CD4-positive, alpha-beta T cell treated with Interleukin-15 for 4 hours (primary cell): ENCODE results near the gene OSTF1.

Experiments
- DNase-seq: peaks from one replicate; pipeline ENCODE4 v3.0.0-alpha.2; 2020; ENCODE audit warnings: low spot score

The OSTF1 gene, protein sequence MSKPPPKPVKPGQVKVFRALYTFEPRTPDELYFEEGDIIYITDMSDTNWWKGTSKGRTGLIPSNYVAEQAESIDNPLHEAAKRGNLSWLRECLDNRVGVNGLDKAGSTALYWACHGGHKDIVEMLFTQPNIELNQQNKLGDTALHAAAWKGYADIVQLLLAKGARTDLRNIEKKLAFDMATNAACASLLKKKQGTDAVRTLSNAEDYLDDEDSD

DNA sequence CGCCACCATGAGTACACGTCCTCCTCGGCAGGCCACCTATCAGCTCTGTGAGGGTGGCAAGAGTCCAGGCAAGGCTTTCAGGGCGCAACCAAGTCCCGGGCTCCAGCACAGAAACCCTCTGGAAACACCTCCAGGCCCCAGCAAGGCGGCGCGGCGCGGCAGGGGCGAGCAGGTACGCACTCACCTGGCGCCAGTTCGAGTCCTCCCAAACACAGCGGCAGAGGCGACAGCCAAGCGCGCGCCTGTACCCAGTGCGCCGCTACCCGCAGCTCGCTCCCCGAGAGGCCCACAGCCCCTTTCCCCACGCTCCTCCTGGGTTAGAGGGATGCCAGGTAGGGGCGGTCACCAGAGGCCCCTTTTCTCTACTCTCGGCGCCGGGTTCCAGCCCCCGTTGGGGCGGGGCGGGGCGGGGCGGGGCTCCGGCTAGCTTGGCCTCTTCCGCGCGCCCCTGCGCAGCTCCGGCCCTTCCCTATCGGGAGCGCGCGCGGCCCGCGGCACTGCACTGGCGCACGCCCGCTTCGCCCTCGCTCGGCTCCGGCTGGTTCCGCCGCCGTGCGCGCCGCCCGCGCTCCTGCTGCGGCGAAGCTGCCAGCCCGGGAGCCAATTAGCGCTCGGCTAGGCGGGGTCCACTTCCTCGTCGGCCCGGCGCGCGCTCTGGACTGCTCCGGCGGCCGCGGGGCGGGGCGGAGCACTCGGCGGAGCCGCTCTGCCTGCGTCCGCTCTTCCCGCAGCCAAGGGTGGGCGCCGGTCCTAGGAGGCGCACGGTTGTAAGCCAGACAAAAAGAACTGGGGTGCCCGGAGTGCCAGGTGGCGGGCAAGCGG lies at the start of gene OSTF1, which contains the start of gene NMRK1:
TSS of gene OSTF1 (plus strand) at position 691 of the 822 bp plus-strand sequence. CDS start 179 bp downstream, outside the sequence.
TSS of gene NMRK1 (minus strand) at position 332 of the 822 bp plus-strand sequence. CDS start 5,040 bp downstream, outside the sequence.
- DNase-seq = peak; percentile 94

DNA sequence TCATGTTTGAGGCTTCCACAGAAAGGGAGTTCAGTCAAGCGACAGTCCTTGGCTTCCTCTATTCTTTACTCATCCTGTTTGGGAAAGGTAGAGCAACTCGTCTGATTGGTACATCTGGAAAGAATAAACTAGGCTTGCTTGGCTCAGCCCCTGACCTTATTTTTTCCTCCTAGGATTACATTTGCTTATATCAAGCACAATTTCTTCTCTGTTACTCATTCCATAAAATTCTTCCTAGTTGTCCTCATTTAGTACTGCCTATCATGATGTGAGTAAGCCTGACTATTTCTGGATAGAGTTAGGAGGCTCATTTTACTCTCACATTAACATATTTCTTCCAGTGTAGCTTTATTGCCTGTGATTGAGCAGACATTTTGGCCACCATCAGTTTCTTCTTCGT lies 49.3 kb upstream of the OSTF1 start:
- DNase-seq = no peak

DNA sequence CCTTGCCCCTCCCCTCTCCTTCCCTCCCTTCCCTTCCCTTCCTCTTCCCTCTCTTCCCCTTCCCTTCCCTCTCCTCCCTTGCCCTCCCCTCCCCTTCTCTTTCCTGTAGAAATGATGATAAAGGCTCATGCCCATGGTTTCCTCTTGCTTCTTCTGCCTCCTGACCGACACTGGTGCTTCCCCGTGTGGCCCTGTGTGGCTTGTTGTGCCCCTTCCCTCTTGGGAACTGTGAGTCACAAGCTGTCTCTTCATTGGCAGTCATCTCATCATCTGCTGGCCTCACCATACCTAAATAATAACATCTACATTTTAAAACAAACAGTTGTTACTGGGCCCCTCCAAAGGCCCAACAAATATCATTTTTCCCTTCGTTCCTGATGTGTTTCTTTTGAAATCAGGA lies 48.5 kb upstream of the OSTF1 start:
- no peak for DNase-seq

DNA sequence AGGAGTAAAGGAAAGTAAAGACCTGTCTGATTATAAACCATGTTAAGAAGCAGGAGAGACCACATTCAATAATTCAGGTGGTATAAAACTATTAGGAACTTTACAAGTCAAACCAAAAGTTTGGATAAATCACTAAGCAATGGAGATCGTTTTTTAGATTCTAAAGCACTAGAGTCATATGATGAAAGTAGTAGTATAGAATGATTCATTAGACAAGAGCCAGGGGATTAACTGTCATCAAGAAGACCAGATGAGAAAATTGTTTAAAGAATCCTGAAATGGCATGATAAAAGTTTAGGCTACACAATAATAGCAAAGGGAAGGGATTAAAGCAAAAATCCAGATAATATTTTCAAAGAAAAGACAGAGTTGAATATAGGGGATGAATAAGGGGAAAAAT lies 47.3 kb upstream of the OSTF1 start:
- no peak for DNase-seq

DNA sequence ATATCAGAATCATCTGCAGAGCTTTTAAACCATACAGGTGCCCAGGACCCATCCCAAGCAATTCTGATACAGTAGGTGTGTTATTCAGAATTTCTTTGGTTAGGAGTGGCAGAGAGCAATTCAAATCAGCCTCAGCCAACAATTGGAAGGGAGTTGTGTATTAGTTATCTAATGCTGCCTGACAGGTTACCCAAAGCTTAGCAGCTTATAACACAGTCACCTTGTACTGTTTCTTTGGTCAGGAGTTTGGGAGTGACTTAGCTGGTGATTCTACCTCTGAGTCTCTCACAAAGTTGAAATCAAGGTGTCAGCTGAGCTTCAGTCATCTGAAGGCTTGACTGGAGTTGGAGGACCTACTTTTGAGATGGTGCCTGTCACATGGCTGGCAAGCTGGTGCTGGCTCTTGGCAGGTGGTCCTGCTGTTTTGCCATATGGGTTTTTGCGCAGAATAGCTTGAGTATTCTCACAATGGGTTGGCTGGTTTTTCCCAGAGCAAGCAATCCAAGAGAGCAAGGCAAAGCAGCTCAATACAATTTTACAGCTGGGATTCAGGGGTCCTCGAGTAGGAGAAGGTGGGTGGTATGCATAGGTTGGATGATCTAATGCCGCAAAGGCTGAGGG lies 41.5 kb upstream of the OSTF1 start:
- no peak for DNase-seq

DNA sequence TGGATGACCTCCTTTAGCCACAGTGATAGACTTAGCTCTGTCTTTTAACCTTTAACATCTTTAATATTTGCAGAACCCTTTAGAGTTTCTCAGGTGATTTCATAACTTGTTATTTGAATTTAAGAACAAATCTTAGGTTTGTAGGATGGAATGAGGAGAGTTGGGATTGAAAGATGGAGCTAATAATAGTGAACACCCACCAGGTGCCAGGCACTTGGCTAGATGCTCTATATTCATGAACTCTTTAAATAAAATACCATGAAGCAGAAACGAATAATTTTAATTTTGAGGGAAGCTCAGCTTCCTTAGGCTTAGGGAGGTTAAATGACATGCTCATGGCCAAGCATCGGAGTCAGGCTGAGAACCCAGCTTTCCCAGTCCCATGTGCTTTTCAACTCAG lies 40.8 kb upstream of the OSTF1 start:
- no peak for DNase-seq

DNA sequence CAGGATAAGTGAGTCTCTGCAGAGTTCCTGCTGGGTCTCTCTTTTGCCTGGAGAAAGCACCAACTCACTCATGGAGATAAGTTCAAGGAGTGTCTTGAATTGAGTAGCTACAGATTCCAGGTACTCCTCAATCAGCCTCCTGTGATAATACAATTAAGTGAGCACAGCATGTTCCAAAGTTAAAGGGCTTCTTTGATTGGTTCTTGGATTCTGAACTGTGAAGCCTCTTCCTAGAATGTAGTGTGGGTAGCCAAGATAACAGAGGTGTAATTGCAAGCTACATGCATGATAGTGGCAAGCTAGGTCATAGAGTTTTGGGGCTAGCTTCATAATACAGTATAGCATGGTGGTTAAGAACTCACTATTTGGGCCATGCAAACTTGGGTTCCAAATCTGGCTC lies 37.0 kb upstream of the OSTF1 start:
- no peak for DNase-seq

DNA sequence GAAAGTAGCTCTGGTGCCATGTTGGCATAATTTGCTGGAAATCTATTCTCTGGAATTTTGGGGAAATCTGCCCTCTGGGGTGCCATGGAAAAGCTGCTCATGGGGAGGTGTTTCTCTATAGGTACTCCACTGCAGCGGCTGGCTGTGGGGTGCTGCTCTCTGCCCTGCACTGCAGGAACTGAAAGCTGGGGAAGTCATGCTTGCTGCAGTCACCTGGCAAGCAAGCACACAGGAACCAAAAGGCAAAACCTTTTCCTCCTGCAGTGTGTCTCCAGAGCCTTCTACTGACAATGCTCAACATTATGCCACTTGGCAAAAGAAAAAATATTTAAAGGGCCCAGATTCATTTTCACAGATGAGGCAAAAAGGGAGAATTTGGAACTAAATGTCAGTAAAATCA lies 34.4 kb upstream of the OSTF1 start:
- no peak for DNase-seq

DNA sequence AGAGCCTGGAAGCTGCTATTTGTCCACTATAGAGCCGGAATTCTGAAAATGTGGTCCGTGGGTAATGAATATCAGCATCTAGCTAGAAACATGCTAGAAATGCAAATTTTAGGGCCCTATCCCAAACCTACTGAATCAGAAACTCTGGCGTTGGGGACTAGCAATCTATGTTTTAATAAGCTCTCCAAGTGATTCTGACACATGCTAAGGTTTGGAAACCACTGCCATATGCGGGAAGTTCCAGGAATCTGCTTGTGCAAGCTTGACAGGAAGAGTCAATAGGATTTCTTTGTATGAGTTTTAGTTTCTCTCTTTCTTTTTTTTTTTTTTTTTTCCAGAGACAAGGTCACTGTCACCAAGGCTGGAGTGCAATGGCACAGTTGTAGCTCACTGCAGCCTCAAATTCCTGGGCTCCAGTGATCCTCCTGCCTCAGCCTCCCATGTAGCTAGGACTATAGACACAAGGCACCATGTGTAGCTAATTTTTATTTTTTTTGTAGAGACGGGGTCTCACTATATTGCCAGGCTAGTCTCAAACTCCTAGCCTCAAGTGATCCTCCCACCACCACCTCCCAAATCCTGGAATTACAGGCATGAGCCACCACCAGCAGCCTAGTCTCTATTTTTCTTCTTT lies 33.8 kb upstream of the OSTF1 start:
- no peak for DNase-seq

DNA sequence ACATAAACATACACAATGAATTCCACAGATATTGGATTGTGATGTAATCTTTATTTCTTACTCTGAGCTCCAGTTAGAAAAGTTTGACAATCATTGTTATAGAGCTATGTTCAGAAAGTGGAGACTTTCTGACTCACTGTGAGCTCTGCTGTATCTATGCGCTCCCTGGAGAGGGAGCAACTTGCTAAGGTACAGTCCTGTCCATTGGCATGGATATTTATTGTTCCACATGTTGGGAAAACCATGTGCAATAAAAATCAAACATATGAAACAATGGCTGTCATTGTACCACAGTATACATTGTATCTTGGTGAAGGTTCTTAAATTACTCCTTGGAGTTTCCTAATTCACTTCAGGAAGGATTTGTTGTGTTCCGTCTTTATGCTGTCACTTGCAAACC lies 27.1 kb upstream of the OSTF1 start:
- DNase-seq = no peak

DNA sequence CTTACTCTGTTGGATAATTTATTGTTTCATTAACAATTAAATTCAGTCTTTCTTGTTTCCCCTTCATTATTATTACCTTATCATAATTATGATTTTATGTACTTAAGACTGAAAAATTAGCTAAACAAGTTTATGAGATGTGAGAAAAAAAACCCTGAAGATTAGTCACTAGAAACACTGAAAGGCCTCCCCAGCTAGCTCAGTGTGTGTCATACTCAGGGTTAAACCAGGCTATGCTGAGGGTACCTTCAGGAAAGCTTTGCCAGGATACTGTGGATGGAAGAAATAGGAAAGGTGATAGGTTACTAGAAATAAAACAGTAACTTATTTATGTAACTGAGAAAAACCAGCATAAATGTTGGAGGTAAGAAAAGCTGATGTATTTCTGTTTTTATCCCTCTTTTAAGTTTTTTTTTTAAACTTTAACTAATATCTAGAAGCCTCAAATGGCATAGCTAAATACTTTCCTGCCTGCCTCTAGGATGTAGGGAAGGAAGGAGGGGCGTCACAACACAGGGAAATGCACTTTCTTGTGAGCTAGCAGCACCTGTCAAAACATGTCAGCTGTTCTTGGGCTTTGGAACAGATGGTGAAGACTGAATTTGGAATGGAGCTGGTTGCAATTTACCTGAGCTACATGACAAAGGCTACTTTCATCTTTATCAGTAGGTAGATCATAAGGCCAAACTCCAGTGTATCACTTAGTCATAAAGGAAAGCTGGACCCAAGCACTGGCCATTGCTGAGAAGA lies 24.6 kb upstream of the OSTF1 start:
- DNase-seq = no peak

DNA sequence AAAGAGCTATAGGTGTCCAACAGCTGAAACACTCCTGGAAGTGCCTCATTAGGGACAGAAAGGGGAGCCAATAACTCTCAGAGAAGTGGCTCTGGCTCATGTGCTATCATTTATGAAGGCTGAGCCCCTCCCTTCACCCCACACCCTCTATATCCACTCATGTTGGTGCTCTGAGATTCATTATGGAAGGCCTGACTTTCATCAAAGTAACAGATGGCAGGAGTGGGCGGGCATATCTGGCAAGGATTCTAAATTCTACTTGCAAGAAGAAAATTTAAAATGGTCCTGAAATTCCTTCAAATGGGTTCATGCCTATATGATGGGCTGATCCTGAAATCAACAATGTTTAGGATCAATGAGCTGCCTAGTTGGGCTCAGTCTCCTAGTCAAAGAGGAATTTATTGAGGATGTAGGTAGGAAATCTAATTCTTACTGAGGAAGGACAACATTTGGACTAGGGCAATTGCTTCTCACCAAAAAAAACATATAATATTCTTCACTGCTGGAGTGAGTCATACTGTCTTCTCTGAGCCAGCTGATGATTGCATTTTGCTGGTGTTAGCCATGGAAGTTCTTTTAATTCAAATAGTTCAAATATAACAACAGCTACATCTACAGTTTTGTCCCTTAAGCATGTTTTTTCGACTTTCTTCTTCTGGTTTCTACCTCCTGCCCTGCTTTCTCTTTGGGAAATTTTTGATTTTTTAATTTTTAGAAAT lies 23.8 kb upstream of the OSTF1 start:
- DNase-seq = no peak

DNA sequence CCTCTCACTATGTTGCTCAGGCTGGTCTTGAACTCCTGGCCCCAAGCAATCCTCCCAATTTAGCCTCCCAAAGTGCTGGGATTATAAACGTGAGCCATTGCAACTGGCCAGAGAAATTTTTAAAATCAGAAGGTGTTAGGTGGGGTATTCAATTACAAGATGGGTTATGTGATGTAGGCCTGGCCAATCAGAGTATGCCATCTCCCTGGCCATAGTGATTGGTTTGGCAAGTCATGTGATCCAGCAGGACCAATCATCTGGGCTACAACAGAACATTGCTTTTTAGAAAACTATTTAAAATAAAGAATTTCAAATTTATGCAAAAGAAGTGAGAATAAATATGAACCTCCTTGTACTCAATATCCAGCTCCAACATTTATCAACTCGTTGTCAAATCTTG lies 22.8 kb upstream of the OSTF1 start:
- no peak for DNase-seq

DNA sequence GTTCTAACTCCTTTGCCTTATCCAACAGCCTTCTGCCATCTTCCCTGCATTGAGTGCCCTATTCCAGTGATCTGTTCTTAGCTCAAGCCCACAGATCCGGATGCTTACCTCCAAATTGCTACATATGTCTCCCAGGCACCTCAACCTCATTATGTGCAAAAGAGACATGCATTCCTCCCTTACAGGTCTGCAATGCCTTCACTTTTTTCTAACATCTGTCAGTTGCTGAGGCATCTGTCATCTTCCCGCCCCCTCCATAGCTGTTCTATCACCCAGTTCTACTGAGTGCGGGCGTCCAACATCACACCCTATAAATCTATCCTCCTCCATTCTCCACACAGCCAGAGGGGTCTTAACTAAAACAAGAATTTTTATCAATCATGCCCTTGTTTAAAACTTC lies 20.4 kb upstream of the OSTF1 start:
- no peak for DNase-seq

DNA sequence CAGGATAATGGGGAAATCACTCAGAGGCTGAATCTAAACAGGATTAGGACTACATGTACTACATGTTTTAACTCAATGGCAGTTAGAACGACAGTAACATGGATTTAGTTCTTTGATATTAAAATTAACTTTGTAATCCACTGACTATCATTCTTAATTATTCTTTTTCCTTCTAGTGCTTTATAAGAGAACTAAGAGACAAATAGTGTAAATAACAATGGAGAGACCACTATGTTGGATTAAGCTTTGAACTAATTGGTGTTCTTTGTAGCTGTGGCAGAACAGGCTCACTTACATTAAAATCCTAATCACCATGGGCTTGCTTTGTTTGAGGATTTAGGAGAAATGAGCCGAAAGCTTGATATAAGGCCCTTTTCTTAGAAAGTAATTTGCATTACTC lies 19.1 kb upstream of the OSTF1 start:
- DNase-seq = no peak

DNA sequence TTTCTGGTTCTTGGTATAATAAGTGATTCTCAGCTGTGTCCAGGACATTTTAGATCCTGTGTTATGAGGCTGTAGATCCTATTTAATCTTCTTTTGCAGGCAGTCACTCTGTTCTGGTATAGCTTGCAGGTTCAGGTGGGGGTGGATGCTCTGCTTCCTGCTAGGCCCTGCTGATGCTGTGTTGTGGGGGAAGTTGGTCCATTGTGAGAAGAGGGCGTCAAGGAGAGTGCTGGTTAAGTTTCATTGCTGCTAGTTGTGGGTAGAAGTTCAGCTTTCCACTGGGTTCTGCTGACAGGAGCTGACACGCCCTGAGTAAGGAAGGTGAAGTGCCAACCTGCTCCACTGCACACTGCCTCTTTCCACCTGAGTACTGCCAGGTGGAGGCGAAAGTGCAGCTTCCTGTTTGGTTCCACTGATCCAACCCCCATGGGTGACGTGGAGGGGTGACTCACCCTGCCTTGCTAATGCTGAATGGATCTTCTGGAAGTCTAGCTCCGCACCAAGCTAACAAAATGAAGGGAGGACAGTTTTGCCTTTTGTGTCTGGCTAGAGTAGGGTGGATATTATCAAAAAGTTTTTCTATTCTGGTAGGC lies 16.7 kb upstream of the OSTF1 start:
- DNase-seq = peak; percentile 54

DNA sequence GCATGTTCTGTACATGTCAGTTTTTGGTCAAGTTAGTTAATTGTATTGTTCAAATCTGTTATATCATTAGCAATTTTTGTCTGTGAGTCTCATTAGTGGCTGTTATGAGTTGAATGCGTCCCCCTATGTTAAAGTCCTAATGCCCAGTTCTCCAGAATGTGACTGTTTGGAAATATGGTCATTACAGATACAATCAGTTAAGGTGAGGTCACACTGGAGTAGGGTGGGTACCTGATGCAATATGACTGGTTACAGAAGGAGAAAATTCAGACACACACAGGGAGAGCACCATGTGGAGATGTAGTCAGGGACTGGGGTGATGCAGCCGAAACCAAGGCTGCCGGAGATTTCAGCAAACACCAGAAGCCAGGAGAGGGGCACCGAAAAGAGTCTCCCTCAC lies 15.4 kb upstream of the OSTF1 start:
- no peak for DNase-seq

DNA sequence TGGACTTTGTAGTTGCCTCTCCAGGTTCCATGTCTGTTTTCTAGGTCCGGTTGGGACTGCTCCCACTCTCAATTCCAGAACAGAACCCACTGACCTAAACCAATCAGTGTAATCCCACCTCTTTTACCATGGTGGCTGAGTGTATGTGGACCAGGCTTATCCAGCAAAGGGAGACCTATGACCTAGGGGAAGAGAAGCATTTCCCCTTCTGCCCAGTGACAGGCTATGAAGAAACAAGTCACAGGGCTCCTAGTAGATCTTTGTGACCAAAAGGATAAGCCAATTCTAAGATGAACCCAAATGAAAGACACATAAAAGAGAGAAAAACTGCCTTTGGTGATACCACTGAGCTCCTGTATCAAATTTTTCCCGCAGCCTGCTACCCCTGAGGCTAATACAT lies 6.7 kb upstream of the OSTF1 start:
- DNase-seq = no peak

DNA sequence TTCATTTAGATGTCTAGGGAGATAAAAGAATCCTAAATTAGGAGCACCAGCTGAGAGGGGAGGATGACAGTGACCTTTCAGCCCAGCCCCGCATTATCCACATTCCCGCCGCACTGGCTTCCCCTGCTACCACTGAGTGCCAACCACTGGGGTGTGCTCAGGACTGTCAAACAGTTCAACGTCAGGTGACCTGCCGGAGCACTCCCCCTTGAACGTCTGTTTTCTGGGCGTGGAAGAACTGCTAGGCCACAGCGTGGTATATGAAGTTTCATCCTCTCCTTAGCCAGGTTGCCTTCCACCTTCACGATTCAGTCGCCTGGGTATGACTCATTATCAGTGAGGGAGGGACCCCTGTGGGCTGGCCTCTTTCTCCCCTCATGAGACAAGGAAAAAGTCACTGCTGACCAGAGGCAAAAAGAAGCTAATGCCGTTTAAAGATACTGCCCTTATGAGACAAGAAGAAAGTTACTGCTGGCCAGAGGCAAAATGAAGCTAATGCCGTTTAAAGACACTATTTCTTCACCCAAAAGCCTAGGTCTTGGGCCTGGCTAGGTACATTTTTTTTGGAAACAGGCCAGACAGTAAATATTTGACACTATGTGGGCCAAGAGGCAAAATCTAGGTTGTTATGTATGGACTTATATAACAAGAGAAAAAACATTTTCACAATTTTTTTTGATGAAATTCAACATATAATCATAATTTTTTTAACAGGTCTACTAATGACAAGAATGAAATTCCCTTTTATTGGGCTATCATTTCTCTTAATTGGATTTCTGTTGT lies 4.9 kb upstream of the OSTF1 start:
- peak; percentile 46 for DNase-seq

DNA sequence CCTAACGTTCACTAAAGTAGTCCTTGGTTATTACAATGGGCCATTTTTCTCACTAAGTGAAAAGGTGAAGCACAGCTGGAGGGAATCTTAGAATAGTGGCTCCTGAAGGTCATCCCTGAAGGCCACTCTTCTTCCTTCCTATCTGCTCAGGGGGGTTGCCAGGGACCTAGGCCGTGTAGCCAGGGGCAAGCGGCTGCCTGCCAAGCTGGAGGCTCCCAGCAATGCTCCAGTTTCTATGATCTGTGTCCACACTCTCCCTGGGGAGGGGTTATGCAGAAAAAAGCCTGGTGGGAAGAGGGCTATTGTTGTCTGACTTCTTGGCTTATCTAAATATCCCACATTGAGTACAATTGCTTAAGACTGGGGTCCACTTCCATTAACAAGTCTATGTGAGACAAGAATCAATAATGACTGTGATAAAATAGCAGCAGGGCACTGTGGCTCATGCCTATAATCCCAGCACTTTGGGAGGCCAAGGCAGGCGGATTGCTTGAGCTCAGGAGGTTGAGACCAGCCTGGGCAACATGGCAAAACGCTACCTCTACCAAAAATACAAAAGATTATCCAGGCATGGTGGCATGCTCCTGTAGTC lies 4.1 kb upstream of the OSTF1 start:
- DNase-seq = no peak
